HG03469 (cell line): Measurements from ENCODE around the gene RBP4.
"Not testable (repeated sequence)": the region's sequence is repeated elsewhere in the genome, so short reads cannot be mapped to it uniquely, and the experiment has no call there.

Source experiments
- ATAC-seq: cut with Tn5 transposase; IDR thresholded peaks from one replicate; pipeline ENCODE4 v1.9.1; 2021; ENCODE audit warnings: mild to moderate bottlenecking, moderate library complexity, moderate number of reproducible peaks; ENCODE audit not compliant: unreplicated experiment

RBP4 gene

GRCh38 chr10:93567277-93568104 lies 33.5 kb downstream of the RBP4 start:
- no peak for ATAC-seq

GRCh38 chr10:93566435-93567276 lies 34.4 kb downstream of the RBP4 start, which contains the start of gene FFAR4:
Gene FFAR4 (plus strand): TSS chr10:93566665. CDS start chr10:93566721, 56 bp downstream.
- ATAC-seq: no peak

DNA sequence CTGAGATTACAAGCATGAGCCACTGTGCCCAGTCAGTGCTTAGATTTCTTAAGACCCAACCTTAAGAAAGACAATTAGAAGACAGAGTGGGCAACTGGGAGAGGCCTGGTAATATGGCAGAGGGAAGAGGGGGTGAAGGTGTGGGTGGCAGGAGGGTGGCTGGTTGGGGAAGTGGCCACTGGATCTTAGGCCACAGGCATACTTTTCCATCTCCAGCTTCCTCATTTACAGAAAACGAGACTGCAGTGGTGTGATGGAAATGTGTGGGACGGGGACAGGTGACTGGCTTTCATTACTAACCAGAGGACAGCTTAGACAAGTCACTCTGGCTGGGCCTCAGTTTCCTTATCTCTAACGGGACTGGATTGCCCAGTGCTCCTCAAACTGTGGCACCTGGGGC lies 35.6 kb downstream of the RBP4 start:
- ATAC-seq: no peak

DNA sequence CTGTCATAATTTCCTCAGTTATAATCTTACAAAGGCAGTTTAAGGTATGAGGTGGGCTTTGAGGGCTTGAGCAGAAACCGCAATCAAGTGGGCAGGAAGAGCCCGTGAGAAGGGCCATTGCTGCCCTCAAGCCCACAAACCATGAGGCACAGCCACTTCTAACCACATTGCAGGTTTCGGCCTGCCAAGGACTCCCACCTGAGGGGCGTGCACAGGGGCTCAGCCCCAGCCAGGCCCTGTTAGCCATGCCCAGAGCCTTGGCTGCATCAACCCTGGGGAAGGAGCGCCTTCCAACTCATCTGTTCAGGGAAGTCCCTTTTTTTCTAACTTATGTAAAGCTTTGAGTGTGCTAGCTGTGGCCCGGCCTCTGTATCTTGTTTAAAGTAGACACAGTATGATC lies 40.5 kb downstream of the RBP4 start:
- ATAC-seq: no peak

DNA sequence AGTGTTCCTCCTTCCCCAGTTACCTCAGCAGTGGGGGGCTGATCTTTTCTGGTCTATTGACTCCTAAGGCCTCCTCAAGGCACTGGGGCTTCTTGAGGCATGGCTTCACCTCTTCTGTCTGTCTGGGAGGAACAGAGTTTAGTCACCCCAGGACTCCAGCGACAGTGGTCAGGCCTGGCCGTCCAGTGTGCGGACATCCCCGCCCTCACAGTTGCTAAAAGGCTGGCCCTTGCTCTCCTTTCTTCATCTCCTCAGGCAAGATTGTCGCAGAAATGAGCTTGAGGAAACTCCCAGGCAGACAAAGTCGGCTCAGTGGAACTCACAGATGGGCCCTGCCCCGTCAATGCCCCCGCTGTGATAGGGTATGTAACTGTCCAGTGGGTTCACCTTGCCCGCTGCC lies 41.5 kb downstream of the RBP4 start:
- no peak for ATAC-seq

DNA sequence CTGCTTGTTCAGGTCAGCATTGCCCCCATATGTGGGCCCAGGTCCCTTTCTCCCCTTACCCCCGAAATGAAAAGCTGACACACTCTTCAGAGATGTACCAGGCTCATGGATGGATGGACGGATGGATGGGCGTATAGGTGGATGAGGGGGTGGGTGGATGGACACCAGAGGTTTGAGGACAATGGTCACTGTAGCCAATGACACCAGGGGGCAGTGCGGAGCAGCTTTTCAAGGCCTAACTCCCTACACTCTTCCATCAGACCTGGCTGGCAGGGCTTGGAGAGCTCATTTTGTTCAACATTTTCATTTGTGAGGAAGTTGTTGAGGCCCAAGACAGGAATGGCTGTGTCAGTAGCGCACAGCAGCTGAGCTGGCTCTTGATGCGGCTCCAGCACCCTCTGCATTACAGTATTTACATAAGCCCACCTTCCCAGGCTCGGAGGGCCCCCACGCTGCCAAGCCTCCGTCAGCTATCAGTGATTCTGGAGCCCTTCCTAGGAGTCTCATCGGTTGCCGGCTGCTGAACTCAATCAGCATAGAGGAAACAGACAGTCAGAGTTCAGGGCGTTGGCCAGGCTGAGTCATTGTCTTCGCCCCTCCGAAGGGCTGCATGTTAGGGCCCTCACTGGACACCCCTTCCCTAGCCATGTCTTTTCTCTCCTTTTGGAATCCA lies 46.1 kb downstream of the RBP4 start:
- no peak for ATAC-seq

DNA sequence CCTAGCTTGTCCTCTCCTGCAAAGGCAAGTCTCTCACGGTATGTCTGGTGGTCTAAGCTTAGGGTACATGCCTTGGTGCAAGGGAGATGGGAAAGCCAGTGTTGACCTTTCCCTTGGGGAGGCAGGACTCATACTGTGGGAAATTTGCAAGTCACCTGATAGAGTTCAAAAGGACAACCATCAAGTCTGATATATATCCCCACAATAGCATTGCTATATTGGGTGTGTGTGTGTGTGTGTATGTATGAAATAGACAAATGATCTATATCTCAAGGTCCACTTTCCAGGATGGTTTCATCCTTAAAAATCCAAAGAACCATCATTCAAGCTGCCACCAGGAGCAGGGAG lies 46.7 kb downstream of the RBP4 start:
- no peak for ATAC-seq

DNA sequence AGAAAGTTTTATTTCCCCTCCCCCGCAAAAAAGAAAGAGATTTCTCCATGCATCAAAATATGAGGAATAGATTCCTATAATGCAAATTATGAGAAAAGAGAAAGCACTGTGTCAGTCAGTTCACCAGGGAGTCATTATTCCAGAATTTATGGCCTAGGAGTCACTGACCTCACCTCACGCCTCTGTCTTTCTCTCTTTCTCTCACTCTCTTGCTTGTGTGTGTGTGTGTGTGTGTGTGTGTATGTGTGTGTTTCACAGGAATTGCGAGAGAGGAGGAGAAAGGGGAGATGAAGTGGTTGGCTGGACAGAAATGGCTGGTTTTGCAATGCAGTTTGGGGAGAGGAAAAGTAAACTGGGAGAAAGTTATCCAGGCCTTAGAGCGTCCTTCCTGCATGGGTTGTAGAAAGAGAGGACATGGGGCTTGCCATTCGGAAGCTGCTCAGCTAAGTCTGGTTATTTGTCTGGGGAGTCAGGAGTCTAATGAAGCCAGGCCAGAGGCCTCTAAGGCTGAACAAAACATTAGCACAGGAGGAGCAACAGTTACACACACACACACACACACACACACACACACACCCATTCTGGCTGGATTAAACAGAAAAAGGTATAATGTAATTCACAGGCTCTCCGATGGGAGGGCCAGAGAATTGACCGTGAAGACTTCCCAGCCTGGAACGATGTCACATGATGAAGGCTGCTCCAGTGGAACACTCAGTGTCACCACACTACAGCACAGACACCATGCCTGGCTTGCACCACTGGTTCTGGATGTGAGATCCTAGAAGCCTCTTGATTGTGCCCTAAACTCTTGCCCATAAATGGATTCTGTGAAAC lies 47.3 kb downstream of the RBP4 start:
- ATAC-seq: no peak

DNA sequence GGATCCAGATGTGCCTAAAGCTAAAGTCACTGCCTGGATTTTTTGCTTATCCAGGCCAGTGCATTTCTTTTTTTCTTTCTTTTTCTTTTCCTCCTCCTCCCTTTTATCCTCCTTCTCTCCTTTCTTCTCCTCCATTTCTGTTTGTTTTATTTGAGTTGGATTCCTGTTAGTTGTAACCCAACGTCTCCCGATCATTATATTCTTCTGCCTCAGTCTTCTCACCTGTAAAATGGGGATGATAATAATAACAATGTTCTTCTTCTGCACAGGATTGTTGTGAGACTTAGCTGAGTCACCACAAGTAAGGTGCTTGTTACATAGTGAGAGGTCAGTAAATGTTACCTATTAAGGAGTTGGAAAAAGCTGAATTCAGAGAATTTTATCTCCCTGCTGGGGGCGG lies 48.3 kb downstream of the RBP4 start:
- ATAC-seq: no peak

DNA sequence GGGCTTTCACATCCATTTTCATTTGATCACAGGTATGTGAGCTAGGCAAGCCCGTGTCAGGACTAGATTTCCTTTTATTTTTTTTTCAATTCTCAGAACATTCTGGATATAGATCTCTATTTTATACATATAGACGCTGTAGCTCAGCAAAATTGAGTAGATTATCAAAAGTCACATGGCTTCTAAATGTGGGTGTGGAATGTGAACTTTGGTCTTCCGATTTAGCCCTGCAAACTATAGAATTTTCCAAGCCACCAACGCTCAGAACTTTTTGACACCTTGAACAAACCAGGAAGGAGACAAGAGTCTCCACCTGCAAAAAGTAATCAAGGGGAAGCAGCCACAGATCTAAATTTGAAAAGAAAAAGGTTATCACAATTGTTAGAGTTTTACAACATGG lies 50.4 kb downstream of the RBP4 start:
- ATAC-seq: no peak

DNA sequence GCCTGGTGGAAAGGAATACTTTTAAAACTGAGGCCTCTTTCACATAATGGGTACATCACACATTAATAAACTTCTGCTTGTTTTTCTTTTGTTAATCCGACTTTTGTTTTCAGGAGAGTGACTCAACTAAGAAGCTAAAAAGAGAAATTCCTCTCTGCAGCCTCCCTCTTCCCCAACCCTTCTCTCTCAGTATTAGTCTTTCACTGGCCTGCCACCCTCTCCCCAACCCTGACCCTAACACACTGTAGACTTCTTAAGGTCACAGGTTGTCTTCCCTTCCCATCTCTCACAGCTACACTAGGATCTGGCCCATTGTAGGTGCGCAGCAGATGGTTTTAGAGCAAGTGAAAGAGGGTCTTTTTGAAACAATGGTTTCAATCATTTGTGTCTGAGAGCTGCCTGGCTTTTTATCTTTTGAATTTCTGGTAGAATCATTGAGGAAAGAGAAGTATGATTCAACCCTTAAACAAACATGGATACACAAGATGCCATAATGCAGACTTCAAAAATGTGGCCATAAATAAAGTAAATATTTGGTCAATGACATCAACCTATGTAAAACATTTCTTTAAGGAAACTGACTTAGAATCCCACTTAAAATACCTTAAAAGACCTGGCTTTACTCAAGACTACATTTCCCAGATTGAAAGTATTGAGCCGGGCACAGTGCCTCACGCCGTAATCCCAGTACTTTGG lies 52.5 kb downstream of the RBP4 start:
- no peak for ATAC-seq

DNA sequence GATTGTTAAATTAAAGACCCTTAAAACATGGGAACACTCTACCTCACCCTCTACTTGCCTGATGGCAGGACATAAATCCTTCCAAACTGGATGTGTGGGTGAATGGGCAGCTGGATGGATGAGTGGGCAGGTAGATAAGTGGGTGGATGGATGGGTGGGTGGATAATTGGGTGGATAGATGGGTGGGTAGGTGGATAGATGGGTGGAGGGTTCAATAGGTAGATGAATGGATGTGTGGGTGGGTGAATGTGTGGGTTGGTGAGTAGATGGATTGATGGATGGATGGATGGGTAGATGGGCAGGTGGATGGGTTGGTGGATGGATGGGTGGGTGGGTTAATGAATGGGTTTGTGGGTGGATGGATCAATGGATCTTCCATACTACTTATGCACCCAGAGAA lies 53.5 kb downstream of the RBP4 start:
- no peak for ATAC-seq

GRCh38 chr10:93546995-93547394 lies 54.0 kb downstream of the RBP4 start:
- not testable (repeated sequence) for ATAC-seq

DNA sequence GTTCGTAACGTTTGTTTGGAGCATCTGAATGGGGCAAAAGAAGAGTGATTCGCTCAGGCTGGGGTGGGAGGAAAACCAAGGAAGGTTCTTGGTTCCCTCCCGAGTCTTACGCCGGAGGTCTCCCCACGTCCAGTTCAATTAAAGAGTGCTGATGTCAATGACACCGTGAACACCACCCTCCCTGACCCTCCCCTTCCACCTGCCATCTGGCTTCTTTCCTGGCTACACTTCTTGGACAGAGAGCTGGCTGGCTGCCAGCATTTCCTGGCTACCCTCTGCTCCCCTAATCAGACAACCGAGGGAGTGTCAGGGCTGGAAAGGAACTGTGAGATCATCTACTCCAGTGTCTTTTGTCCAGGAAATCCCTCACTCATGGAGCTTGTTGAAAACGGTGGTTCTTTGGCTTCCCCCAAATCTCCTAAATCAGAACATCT lies 58.7 kb downstream of the RBP4 start:
- ATAC-seq: no peak
